HepG2 (cell line): ENCODE data around the gene HOXC12. TPM values are rescaled to one million over a fixed set of nuclear protein-coding genes. Genes with fewer than 3 reads are reported as not detected.

Source experiments
- GPBP1L1 ChIP-seq: sonication (generic); formaldehyde crosslinking; IDR thresholded peaks from 2 replicates; pipeline ENCODE4 v1.5.0; 2020; ENCODE audit warnings: mild to moderate bottlenecking, missing genetic modification reagents
- NAIF1 ChIP-seq: sonication (generic); formaldehyde crosslinking; IDR thresholded peaks from 2 replicates; pipeline ENCODE4 v1.5.0; 2020; ENCODE audit warnings: mild to moderate bottlenecking, missing genetic modification reagents, borderline replicate concordance
- NFYB ChIP-seq: sonication (generic); formaldehyde crosslinking; IDR thresholded peaks from 2 replicates; pipeline ENCODE4 v1.4.0; 2020; ENCODE audit warnings: missing genetic modification reagents
- NFYC ChIP-seq: IDR thresholded peaks from 2 replicates; pipeline ENCODE4 v1.6.1; 2016; ENCODE audit warnings: missing genetic modification reagents, missing compliant biosample characterization
- PHF20 ChIP-seq: sonication (generic); formaldehyde crosslinking; IDR thresholded peaks from 2 replicates; pipeline ENCODE4 v1.5.0; 2020; ENCODE audit warnings: mild to moderate bottlenecking, missing genetic modification reagents
- PHF8 ChIP-seq: sonication (generic); formaldehyde crosslinking; IDR thresholded peaks from 2 replicates; pipeline ENCODE4 v1.5.0; 2020; ENCODE audit warnings: missing genetic modification reagents
- USF2 ChIP-seq, 2 experiments: sonication (generic) in 1 of 2; formaldehyde crosslinking in 1 of 2; IDR thresholded peaks; 2 replicates each; pipeline versions ENCODE4 v1.5.1 to v1.6.1; 2011 to 2020; ENCODE audit warnings: borderline replicate concordance in 1 of 2, low read depth in 1 of 2, low read length in 1 of 2, mild to moderate bottlenecking in 1 of 2, missing genetic modification reagents in 1 of 2, moderate library complexity in 1 of 2
- ZNF234 ChIP-seq: sonication (generic); formaldehyde crosslinking; conservative IDR thresholded peaks from 2 replicates; pipeline ENCODE4 v1.5.1; 2020; ENCODE audit warnings: mild to moderate bottlenecking, missing genetic modification reagents
- ZNF274 ChIP-seq: sonication (generic); formaldehyde crosslinking; IDR thresholded peaks from 2 replicates; pipeline ENCODE4 v1.5.1; 2020; ENCODE audit warnings: mild to moderate bottlenecking, missing genetic modification reagents
- ZNF407 ChIP-seq: sonication (generic); formaldehyde crosslinking; IDR thresholded peaks from one replicate; pipeline ENCODE4 v1.5.1; 2020; ENCODE audit warnings: mild to moderate bottlenecking, missing genetic modification reagents; ENCODE audit errors: not compliant biosample characterization
- ZNF598 ChIP-seq: sonication (generic); formaldehyde crosslinking; IDR thresholded peaks from 2 replicates; pipeline ENCODE4 v1.5.1; 2020; ENCODE audit warnings: mild to moderate bottlenecking, missing genetic modification reagents, borderline replicate concordance
- ZNF672 ChIP-seq: sonication (generic); formaldehyde crosslinking; IDR thresholded peaks from 2 replicates; pipeline ENCODE4 v1.8.1; 2022; ENCODE audit warnings: missing genetic modification reagents
- ZNF816 ChIP-seq: sonication (generic); formaldehyde crosslinking; IDR thresholded peaks from 2 replicates; pipeline ENCODE4 v1.8.0; 2022; ENCODE audit warnings: missing genetic modification reagents, mild to moderate bottlenecking, borderline replicate concordance
- ZNF883 ChIP-seq: sonication (generic); formaldehyde crosslinking; IDR thresholded peaks from 2 replicates; pipeline ENCODE4 v1.5.1; 2020; ENCODE audit warnings: mild to moderate bottlenecking, missing genetic modification reagents; ENCODE audit errors: not compliant biosample characterization
- ZNF891 ChIP-seq: sonication (generic); formaldehyde crosslinking; IDR thresholded peaks from 2 replicates; pipeline ENCODE4 v1.5.0; 2020; ENCODE audit warnings: mild to moderate bottlenecking, missing genetic modification reagents
- ZSCAN9 ChIP-seq: IDR thresholded peaks from 2 replicates; pipeline ENCODE4 v1.6.1; 2016; ENCODE audit warnings: borderline replicate concordance
- polyA plus RNA-seq, 8 experiments: library from polyadenylated mRNA; depleted of rRNA in 3 of 8; stranded (reverse) in 7 of 8; unstranded in 1 of 8; fragments of >200 nt; fragmentation: Illumina TruSeq in 4 of 8; extraction: Trizol in 4 of 8; gene quantifications; 2 replicates each; pipeline versions ENCODE4 v1.2.1 to v1.2.3, GENCODE V29; 2011 to 2016; ENCODE audit warnings: low read depth in 4 of 8, missing spikeins in 1 of 8, mixed read lengths in 1 of 8; ENCODE audit not compliant: insufficient read depth in 1 of 8
- total RNA-seq, 5 experiments: library from RNA; depleted of rRNA; stranded (reverse); fragments of >200 nt; fragmentation: Illumina TruSeq; extraction: Trizol; gene quantifications; 2 replicates each; pipeline ENCODE4 v1.2.3, GENCODE V29; 2016; ENCODE audit warnings: low read depth in 1 of 5

HOXC12 gene
- total and polyA plus RNA-seq, 2 of the 13 experiments (the other 11 are each of a cell fraction or from before 2014, with no cell fraction given): not detected

- TF ChIP-seq ZNF407 (CRISPR knock-in tag): no peak
- no peak for TF ChIP-seq ZNF274 (CRISPR knock-in tag)
- TF ChIP-seq NFYC (CRISPR knock-in tag): peak; percentile 70
- peak; percentile 85 for TF ChIP-seq USF2 (IDR thresholded peaks at IDR 0.05; ENCODE audit: low read depth, low read length)
- peak; percentile 88; the same call in 1 of the 2 replicates for TF ChIP-seq USF2 (CRISPR knock-in tag; IDR thresholded peaks at IDR 0.05; ENCODE audit: borderline replicate concordance)
- no peak for TF ChIP-seq GPBP1L1 (CRISPR knock-in tag)
- peak; percentile 61 for TF ChIP-seq NFYB (CRISPR knock-in tag)
- TF ChIP-seq PHF20 (CRISPR knock-in tag): no peak
- no peak for TF ChIP-seq ZNF672 (CRISPR knock-in tag)
- 0 out of 2 replicates have a peak, but pooled peaks have one; percentile 8 for TF ChIP-seq ZNF816
- no peak for TF ChIP-seq NAIF1
- TF ChIP-seq ZNF234 (CRISPR knock-in tag): no peak
- TF ChIP-seq ZNF598: no peak
- TF ChIP-seq ZSCAN9: no peak
- peak; percentile 7 for TF ChIP-seq ZNF883
- TF ChIP-seq ZNF891 (CRISPR knock-in tag): no peak
- TF ChIP-seq PHF8: no peak
These were observed 44.9 kb downstream of the HOXC12 start (continued) for GRCh38 chr12:53999559-54000115.
